ENCODE data around the gene PTGS1.

GRCh38 chr9:122398371-122398924, 27.6 kb downstream of the PTGS1 start:
- TF ChIP-seq EZH2phosphoT487 (IDR thresholded peaks at IDR 0.05): no peak
- TF ChIP-seq, protein P1, sequence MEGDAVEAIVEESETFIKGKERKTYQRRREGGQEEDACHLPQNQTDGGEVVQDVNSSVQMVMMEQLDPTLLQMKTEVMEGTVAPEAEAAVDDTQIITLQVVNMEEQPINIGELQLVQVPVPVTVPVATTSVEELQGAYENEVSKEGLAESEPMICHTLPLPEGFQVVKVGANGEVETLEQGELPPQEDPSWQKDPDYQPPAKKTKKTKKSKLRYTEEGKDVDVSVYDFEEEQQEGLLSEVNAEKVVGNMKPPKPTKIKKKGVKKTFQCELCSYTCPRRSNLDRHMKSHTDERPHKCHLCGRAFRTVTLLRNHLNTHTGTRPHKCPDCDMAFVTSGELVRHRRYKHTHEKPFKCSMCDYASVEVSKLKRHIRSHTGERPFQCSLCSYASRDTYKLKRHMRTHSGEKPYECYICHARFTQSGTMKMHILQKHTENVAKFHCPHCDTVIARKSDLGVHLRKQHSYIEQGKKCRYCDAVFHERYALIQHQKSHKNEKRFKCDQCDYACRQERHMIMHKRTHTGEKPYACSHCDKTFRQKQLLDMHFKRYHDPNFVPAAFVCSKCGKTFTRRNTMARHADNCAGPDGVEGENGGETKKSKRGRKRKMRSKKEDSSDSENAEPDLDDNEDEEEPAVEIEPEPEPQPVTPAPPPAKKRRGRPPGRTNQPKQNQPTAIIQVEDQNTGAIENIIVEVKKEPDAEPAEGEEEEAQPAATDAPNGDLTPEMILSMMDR (IDR thresholded peaks at IDR 0.05): no peak

Measured in neural progenitor cell (in vitro differentiated cells).